WTC11 (cell line): ENCODE results near the gene ATP8B4. TPM values are rescaled to one million over a fixed set of nuclear protein-coding genes. Genes with fewer than 3 reads are reported as not detected.

Source experiments
- ATAC-seq: fragments of 200-7000 bp; cut with Tn5 transposase; 2 replicates; pipeline ENCODE4 v1.10.0; 2021; ENCODE audit warnings: mild to moderate bottlenecking, moderate library complexity
- CTCF ChIA-PET: fragments of 300-600 bp; sonication (Branson Sonifier 250); formaldehyde crosslinking; loops from one replicate; lab custom pipeline; 2021; ENCODE audit warnings: antibody characterized with exemption; lab: Charles Lee
- POLR2A ChIA-PET: fragments of 350-600 bp; sonication (Branson Sonifier 250); formaldehyde crosslinking; loops from one replicate; lab custom pipeline; 2021; ENCODE audit warnings: antibody characterized with exemption; lab: Charles Lee
- DNase-seq: peaks from one replicate; pipeline ENCODE4 v3.0.0; 2021; ENCODE audit warnings: low spot score
- H3K27ac Mint-ChIP-seq: 2 replicates; pipeline ENCODE4 v1.8.0; 2021; ENCODE audit warnings: mixed read lengths
- H3K27me3 Mint-ChIP-seq: 2 replicates; pipeline ENCODE4 v1.8.0; 2021; ENCODE audit warnings: low read depth, mild to moderate bottlenecking, moderate library complexity, mixed read lengths
- H3K36me3 Mint-ChIP-seq: 2 replicates; pipeline ENCODE4 v1.8.0; 2021; ENCODE audit warnings: mixed read lengths
- H3K4me1 Mint-ChIP-seq: 2 replicates; pipeline ENCODE4 v1.8.0; 2022; ENCODE audit warnings: mixed read lengths
- H3K4me3 Mint-ChIP-seq: 2 replicates; pipeline ENCODE4 v1.8.0; 2021; ENCODE audit warnings: mild to moderate bottlenecking, moderate library complexity, mixed read lengths
- H3K9me3 Mint-ChIP-seq: 2 replicates; pipeline ENCODE4 v1.8.0; 2021; ENCODE audit warnings: mixed read lengths
- HMGA2 ChIP-seq: fragments of 250-450 bp; sonication (Bioruptor Pico); IDR thresholded peaks from 2 replicates; pipeline ENCODE4 v1.4.0; 2021; ENCODE audit warnings: mild to moderate bottlenecking, moderate library complexity
- JUN ChIP-seq: sonication (generic); formaldehyde crosslinking; IDR thresholded peaks from 2 replicates; pipeline ENCODE4 v1.8.0; 2023; ENCODE audit warnings: mild to moderate bottlenecking, missing genetic modification reagents
- NFE2L1 ChIP-seq: sonication (generic); formaldehyde crosslinking; IDR thresholded peaks from 2 replicates; pipeline ENCODE4 v1.8.1; 2023; ENCODE audit warnings: missing genetic modification reagents
- RORB ChIP-seq: fragments of 250-450 bp; sonication (Bioruptor Pico); IDR thresholded peaks from 2 replicates; pipeline ENCODE4 v1.9.0; 2021; ENCODE audit warnings: mild to moderate bottlenecking
- SMAD3 ChIP-seq: sonication (generic); formaldehyde crosslinking; IDR thresholded peaks from 2 replicates; pipeline ENCODE4 v1.8.0; 2022; ENCODE audit warnings: missing genetic modification reagents, mild to moderate bottlenecking, borderline replicate concordance
- TCF7 ChIP-seq: sonication (generic); formaldehyde crosslinking; IDR thresholded peaks from 2 replicates; pipeline ENCODE4 v1.8.0; 2022; ENCODE audit warnings: mild to moderate bottlenecking, low read depth, missing genetic modification reagents, moderate library complexity
- TEAD1 ChIP-seq: sonication (generic); formaldehyde crosslinking; IDR thresholded peaks from 2 replicates; pipeline ENCODE4 v1.8.0; 2022; ENCODE audit warnings: mild to moderate bottlenecking, missing genetic modification reagents
- total RNA-seq: library from RNA; stranded (reverse); gene quantifications from 3 replicates; pipeline ENCODE4 v1.2.3, GENCODE V29; 2021
- TF ChIP-seq, protein P1 (sequence below): sonication (generic); formaldehyde crosslinking; IDR thresholded peaks from 2 replicates; pipeline ENCODE4 v1.8.1; 2022; ENCODE audit warnings: missing genetic modification reagents, borderline replicate concordance
- TF ChIP-seq, protein P2 (sequence below): fragments of 250-450 bp; sonication (Bioruptor Pico); IDR thresholded peaks from 2 replicates; pipeline ENCODE4 v1.9.0; 2021; ENCODE audit warnings: mild to moderate bottlenecking
- TF ChIP-seq, protein P3 (sequence below): sonication (generic); formaldehyde crosslinking; IDR thresholded peaks from 2 replicates; pipeline ENCODE4 v1.8.1; 2022; ENCODE audit warnings: mild to moderate bottlenecking, moderate library complexity, missing genetic modification reagents
- TF ChIP-seq, protein P4 (sequence below): sonication (generic); formaldehyde crosslinking; IDR thresholded peaks from 2 replicates; pipeline ENCODE4 v1.8.1; 2023; ENCODE audit warnings: mild to moderate bottlenecking, missing genetic modification reagents, moderate library complexity
- TF ChIP-seq, protein P5 (sequence below): sonication (generic); formaldehyde crosslinking; IDR thresholded peaks from 2 replicates; pipeline ENCODE4 v1.8.1; 2023; ENCODE audit warnings: mild to moderate bottlenecking, missing genetic modification reagents, borderline replicate concordance
- TF ChIP-seq, protein P6 (sequence below): fragments of 250-450 bp; sonication (Bioruptor Pico); IDR thresholded peaks from 2 replicates; pipeline ENCODE4 v2.1.2; 2022; ENCODE audit warnings: mild to moderate bottlenecking, moderate library complexity
- TF ChIP-seq, protein P7 (sequence below): sonication (generic); formaldehyde crosslinking; IDR thresholded peaks from 2 replicates; pipeline ENCODE4 v1.8.0; 2023; ENCODE audit warnings: missing genetic modification reagents, mild to moderate bottlenecking, borderline replicate concordance
- TF ChIP-seq, protein P8 (sequence below): fragments of 200-600 bp; IDR thresholded peaks from 2 replicates; pipeline ENCODE4 v1.8.0; 2022; ENCODE audit warnings: antibody characterized with exemption

ATP8B4 gene
- total RNA-seq, 1 experiment from 2014 or later = 0.37 TPM

DNA sequence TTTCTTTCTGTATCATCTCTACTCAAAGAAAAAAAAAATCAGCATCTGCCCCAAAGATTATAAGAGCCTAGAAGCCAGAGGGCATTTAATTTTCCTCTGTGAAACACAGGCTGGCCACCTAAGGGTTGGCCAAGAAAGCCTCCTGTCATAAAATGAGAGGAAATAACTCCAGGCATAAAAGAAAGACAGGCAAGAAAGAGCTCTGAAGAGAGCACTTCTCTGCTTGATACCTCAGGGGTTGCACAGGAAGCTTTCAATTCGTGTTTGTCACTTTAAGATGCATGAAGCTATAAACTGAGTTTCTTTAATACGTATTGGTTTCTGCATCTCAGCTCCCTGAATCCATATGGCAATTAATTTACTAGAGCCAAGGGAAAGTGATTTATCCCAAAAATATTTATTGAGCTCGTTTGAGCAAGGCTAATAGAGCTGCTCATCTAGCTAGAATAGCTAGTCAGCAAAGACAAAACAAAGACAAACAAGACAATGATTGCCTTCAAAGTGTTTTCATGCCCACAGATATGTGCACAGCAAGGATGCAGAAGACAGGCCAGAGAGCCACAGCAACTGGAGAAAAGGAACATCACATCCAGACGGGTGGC lies 35.5 kb downstream of the ATP8B4 start (continued):
- TF ChIP-seq, protein P1, sequence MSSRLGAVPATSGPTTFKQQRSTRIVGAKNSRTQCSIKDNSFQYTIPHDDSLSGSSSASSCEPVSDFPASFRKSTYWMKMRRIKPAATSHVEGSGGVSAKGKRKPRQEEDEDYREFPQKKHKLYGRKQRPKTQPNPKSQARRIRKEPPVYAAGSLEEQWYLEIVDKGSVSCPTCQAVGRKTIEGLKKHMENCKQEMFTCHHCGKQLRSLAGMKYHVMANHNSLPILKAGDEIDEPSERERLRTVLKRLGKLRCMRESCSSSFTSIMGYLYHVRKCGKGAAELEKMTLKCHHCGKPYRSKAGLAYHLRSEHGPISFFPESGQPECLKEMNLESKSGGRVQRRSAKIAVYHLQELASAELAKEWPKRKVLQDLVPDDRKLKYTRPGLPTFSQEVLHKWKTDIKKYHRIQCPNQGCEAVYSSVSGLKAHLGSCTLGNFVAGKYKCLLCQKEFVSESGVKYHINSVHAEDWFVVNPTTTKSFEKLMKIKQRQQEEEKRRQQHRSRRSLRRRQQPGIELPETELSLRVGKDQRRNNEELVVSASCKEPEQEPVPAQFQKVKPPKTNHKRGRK (CRISPR knock-in tag) = no peak
- TF ChIP-seq, protein P2, sequence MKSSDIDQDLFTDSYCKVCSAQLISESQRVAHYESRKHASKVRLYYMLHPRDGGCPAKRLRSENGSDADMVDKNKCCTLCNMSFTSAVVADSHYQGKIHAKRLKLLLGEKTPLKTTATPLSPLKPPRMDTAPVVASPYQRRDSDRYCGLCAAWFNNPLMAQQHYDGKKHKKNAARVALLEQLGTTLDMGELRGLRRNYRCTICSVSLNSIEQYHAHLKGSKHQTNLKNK (CRISPR knock-in tag) = no peak
- TF ChIP-seq, protein P3, sequence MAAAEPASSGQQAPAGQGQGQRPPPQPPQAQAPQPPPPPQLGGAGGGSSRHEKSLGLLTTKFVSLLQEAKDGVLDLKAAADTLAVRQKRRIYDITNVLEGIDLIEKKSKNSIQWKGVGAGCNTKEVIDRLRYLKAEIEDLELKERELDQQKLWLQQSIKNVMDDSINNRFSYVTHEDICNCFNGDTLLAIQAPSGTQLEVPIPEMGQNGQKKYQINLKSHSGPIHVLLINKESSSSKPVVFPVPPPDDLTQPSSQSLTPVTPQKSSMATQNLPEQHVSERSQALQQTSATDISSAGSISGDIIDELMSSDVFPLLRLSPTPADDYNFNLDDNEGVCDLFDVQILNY (CRISPR knock-in tag) = no peak
- TF ChIP-seq, protein P4, sequence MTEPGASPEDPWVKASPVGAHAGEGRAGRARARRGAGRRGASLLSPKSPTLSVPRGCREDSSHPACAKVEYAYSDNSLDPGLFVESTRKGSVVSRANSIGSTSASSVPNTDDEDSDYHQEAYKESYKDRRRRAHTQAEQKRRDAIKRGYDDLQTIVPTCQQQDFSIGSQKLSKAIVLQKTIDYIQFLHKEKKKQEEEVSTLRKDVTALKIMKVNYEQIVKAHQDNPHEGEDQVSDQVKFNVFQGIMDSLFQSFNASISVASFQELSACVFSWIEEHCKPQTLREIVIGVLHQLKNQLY (CRISPR knock-in tag) = no peak

DNA sequence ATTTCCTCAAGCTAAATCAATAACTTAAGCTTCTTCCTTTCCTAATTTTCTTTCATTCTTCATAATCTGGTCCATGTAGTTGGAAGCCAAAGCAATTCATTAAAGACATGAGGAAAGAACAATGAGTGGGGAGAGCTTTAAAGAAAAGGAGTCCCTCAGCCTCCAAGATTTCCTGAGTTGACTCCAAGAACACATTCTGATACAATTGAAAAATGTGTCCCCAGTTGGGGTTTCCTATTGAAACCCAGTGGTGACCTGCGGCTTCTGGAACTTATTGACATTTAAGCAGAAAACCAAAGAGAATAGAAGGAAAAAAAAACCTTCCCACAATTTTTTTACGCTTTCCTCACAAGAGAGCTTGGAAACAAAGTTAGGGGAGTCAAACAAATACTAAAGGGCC lies 37.0 kb downstream of the ATP8B4 start:
- Mint-ChIP-seq H3K4me3 (no peak overlapping the region), H3K36me3 (no peaks in the 10 kb centered on the region), H3K9me3 (no peaks in the 10 kb centered on the region), H3K27ac (no peak overlapping the region), H3K27me3 (no peaks in the 10 kb centered on the region), H3K4me1 (no peaks in the 10 kb centered on the region)
- ChIA-PET CTCF (no interaction called here), POLR2A (no interaction called here)
- DNase-seq (no peak), ATAC-seq (no peak)
- TF ChIP-seq HMGA2 (CRISPR knock-in tag) = no peak
- TF ChIP-seq, protein P5, sequence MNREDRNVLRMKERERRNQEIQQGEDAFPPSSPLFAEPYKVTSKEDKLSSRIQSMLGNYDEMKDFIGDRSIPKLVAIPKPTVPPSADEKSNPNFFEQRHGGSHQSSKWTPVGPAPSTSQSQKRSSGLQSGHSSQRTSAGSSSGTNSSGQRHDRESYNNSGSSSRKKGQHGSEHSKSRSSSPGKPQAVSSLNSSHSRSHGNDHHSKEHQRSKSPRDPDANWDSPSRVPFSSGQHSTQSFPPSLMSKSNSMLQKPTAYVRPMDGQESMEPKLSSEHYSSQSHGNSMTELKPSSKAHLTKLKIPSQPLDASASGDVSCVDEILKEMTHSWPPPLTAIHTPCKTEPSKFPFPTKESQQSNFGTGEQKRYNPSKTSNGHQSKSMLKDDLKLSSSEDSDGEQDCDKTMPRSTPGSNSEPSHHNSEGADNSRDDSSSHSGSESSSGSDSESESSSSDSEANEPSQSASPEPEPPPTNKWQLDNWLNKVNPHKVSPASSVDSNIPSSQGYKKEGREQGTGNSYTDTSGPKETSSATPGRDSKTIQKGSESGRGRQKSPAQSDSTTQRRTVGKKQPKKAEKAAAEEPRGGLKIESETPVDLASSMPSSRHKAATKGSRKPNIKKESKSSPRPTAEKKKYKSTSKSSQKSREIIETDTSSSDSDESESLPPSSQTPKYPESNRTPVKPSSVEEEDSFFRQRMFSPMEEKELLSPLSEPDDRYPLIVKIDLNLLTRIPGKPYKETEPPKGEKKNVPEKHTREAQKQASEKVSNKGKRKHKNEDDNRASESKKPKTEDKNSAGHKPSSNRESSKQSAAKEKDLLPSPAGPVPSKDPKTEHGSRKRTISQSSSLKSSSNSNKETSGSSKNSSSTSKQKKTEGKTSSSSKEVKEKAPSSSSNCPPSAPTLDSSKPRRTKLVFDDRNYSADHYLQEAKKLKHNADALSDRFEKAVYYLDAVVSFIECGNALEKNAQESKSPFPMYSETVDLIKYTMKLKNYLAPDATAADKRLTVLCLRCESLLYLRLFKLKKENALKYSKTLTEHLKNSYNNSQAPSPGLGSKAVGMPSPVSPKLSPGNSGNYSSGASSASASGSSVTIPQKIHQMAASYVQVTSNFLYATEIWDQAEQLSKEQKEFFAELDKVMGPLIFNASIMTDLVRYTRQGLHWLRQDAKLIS (CRISPR knock-in tag) = no peak
- TF ChIP-seq, protein P6, sequence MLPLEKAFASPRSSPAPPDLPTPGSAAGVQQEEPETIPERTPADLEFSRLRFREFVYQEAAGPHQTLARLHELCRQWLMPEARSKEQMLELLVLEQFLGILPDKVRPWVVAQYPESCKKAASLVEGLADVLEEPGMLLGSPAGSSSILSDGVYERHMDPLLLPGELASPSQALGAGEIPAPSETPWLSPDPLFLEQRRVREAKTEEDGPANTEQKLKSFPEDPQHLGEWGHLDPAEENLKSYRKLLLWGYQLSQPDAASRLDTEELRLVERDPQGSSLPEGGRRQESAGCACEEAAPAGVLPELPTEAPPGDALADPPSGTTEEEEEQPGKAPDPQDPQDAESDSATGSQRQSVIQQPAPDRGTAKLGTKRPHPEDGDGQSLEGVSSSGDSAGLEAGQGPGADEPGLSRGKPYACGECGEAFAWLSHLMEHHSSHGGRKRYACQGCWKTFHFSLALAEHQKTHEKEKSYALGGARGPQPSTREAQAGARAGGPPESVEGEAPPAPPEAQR (CRISPR knock-in tag) = no peak
- no peak for TF ChIP-seq TCF7 (CRISPR knock-in tag)
- no peak for TF ChIP-seq RORB
- TF ChIP-seq, protein P7, sequence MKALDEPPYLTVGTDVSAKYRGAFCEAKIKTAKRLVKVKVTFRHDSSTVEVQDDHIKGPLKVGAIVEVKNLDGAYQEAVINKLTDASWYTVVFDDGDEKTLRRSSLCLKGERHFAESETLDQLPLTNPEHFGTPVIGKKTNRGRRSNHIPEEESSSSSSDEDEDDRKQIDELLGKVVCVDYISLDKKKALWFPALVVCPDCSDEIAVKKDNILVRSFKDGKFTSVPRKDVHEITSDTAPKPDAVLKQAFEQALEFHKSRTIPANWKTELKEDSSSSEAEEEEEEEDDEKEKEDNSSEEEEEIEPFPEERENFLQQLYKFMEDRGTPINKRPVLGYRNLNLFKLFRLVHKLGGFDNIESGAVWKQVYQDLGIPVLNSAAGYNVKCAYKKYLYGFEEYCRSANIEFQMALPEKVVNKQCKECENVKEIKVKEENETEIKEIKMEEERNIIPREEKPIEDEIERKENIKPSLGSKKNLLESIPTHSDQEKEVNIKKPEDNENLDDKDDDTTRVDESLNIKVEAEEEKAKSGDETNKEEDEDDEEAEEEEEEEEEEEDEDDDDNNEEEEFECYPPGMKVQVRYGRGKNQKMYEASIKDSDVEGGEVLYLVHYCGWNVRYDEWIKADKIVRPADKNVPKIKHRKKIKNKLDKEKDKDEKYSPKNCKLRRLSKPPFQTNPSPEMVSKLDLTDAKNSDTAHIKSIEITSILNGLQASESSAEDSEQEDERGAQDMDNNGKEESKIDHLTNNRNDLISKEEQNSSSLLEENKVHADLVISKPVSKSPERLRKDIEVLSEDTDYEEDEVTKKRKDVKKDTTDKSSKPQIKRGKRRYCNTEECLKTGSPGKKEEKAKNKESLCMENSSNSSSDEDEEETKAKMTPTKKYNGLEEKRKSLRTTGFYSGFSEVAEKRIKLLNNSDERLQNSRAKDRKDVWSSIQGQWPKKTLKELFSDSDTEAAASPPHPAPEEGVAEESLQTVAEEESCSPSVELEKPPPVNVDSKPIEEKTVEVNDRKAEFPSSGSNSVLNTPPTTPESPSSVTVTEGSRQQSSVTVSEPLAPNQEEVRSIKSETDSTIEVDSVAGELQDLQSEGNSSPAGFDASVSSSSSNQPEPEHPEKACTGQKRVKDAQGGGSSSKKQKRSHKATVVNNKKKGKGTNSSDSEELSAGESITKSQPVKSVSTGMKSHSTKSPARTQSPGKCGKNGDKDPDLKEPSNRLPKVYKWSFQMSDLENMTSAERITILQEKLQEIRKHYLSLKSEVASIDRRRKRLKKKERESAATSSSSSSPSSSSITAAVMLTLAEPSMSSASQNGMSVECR (CRISPR knock-in tag) = no peak
- no peak for TF ChIP-seq NFE2L1 (CRISPR knock-in tag)
- TF ChIP-seq, protein P8, sequence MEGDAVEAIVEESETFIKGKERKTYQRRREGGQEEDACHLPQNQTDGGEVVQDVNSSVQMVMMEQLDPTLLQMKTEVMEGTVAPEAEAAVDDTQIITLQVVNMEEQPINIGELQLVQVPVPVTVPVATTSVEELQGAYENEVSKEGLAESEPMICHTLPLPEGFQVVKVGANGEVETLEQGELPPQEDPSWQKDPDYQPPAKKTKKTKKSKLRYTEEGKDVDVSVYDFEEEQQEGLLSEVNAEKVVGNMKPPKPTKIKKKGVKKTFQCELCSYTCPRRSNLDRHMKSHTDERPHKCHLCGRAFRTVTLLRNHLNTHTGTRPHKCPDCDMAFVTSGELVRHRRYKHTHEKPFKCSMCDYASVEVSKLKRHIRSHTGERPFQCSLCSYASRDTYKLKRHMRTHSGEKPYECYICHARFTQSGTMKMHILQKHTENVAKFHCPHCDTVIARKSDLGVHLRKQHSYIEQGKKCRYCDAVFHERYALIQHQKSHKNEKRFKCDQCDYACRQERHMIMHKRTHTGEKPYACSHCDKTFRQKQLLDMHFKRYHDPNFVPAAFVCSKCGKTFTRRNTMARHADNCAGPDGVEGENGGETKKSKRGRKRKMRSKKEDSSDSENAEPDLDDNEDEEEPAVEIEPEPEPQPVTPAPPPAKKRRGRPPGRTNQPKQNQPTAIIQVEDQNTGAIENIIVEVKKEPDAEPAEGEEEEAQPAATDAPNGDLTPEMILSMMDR = no peak
- TF ChIP-seq SMAD3 (CRISPR knock-in tag) = no peak
- no peak for TF ChIP-seq TEAD1 (CRISPR knock-in tag)
- TF ChIP-seq JUN (CRISPR knock-in tag) = no peak
